SK-MEL-5 (cell line): ENCODE measurements around the gene TMEM25. TPM values are rescaled to one million over a fixed set of nuclear protein-coding genes. Genes with fewer than 3 reads are reported as not detected.
"Not testable (repeated sequence)": the region's sequence is repeated elsewhere in the genome, so short reads cannot be mapped to it uniquely, and the experiment has no call there.

ENCODE experiments used
- DNase-seq: peaks from one replicate; pipeline ENCODE4 v3.0.0-alpha.2; 2016; ENCODE audit warnings: low read depth, low spot score
- in situ Hi-C: cut with HindIII; loops from 2 replicates; pipeline ENCODE4 v1.10.0; 2016; ENCODE audit warnings: low sequenced_read_pairs, high pct_unique_total_duplicates, low pct_unique_long_range_greater_than_20kb
- total RNA-seq: library from RNA; depleted of rRNA; stranded (reverse); fragments of >200 nt; shearing (Covaris generic); gene quantifications from 2 replicates; pipeline ENCODE4 v1.2.3, GENCODE V29; 2014; rRNA removed

TMEM25 gene
- total RNA-seq, 1 experiment from 2014 or later: not detected

DNA sequence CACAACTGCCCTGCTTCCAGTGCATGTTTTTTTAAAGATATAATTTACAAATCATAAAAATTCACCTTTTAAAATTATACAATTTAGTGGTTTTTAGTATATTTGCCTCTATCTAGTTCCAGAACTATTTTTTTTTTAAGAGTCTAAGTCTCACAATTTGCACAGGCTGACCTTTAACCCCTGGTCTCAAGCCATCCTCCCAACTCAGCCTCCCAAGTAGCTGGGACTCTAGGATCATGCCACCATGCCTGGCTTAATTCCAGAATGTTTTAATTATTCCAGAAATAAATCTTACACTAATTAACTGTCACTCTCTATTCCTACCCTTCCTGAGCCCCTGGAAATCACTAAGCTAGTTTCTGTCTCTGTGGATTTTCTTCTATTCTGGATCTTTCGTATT is 39.8 kb downstream of the TMEM25 start:
- DNase-seq: no peak
- in situ Hi-C loops: no loop called here

DNA sequence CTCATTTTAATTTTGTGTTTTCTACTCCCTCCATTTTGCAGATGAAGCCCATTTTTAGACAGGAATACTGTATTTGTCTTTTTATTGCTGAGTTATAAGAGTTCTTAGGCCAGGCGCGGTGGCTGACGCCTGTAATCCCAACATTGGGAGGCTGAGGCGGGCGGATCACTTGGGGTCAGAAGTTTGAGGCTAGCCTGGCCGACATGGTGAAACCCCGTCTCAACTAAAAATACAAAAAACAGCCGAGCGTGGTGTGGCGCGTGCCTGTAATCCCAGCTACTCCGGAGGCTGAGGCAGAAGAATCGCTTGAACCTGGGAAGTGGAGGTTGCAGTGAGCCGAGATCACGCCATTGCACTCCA is 40.7 kb downstream of the TMEM25 start:
- in situ Hi-C loops: not testable (repeated sequence)

DNA sequence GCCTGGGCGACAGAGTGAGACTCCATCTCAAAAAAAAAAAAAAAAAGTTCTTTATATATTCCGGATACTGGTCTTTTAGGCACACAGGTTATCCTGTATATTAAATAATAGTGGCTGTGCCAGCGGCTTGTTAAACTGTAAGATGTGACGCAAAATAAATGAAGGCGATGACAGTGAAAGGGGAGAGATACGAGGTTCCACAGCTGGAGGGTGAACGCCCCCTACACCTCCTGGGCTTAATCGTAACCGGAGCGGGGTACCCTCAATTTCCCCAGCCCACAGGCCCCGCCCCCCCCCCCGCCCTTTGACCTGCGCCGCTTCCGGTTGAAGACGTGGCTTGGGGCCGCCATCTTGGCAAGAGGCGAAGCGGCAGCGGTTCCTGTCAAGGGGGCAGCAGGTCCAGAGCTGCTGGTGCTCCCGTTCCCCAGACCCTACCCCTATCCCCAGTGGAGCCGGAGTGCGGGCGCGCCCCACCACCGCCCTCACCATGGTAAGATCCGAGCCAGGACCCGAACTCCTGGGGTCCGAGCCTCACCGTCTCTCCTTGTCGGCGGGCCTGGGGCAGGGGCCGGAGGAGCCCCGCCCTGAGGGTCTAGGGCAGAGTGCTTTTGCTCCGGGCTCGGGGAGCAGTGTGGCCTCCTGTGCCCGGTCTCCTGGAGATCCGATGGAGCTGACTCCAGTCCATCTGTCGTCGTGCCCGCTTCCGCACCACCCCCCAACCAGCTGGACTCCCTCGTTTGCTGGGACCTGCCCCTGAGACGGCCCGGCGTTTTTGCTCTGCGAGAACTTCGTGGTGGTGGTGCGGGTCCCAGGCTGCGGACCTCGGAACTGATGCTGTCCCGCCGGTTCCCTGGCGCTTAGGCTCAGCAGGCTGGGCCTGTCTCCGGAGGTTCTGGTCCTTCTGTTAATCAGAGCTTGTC is 41.3 kb downstream of the TMEM25 start, which contains the start of gene ARCN1:
ARCN1 (plus strand) TSS at position 349 of the 920 bp plus-strand sequence; CDS start at position 488, 139 bp downstream.
- in situ Hi-C loops: no loop called here
- DNase-seq: peak; percentile 60

More for the DNA sequence above, 40.7 kb downstream of the TMEM25 start:
- DNase-seq: not testable (repeated sequence)

DNA sequence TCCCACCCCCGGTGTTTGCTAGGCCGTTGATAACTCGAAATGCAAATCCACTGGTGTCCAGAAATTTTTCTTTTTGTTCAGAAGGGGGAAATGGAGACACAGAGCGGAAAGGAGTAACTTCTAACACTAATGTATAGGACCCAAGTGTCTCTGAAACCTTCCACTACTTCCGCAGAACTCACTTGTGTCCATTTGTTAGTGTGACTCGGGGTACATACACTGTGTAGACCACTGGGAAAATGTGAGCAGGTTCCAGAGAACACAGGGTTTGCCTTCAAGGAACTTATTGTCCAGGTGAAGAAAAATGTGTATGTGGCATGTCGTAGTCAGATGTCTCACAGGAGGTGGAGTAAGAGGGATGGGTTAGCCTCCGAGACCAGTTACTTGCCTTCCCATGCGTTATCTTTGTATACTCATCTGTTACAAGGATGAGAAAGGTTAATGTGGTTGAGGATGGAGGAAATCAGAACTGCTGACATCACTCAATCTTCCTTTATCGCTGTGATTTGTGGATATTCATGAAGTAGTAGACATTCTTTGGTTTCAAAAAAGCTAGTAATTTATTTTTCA is 42.1 kb downstream of the TMEM25 start:
- in situ Hi-C loops: no loop called here
- peak; percentile 22 for DNase-seq

DNA sequence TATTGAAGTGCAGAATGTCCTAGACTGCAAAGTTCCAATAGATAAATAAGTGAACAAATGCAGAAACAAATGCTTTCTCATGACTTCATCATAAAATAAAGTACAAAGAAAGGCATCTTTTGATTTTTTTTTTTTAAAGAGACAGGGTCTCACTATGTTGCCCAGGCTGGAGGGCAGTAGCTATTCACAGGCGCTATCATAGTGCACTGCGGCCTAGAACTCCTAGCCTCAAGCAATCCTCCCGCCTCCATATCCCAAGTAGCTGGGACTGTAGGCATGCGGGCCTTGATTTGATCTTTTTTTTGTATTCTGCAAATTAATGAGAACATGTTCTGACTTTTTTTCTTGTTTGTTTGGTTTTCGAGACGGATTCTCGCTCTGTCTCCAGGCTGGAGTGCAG is 43.6 kb downstream of the TMEM25 start:
- in situ Hi-C loops: no loop called here
- DNase-seq: no peak

DNA sequence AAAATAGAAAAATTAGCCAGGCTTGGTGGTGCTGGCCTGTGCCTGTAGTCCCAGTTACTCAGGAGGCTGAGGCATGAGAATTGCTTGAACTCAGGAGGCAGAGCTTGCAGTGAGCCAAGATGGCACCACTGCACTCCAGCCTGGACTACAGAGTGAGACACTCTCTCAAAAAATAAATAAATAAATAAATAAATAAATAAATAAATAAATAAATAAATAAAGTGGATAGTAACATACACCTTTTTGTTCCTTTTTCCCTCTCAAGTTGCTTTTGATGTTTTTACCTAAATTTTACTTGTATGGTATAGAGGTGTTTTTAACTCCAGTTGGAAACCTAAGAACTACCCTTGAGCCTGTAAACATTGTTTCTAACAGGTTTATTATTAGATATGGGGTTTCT is 47.0 kb downstream of the TMEM25 start:
- in situ Hi-C loops, DNase-seq: not testable (repeated sequence)

DNA sequence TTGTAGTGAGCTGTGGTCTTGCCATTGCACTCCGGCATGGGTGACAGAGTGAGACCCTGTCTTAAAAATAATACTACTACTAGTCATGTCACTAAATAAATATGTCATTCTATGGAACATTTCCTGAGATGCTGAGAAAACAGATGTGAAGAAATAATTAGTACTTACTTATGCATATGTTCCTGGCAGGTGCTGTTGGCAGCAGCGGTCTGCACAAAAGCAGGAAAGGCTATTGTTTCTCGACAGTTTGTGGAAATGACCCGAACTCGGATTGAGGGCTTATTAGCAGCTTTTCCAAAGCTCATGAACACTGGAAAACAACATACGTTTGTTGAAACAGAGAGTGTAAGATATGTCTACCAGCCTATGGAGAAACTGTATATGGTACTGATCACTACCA is 50.1 kb downstream of the TMEM25 start:
- in situ Hi-C loops: no loop called here

More for the DNA sequence above, 50.1 kb downstream of the TMEM25 start:
- no peak for DNase-seq

Other genes with a start within 250 kb of the TMEM25 start
- gene CD3E, start 226.5 kb upstream of the TMEM25 start, total RNA-seq: not detected in 2 replicates
- gene CD3D, start 188.5 kb upstream of the TMEM25 start, total RNA-seq: not detected in 2 replicates
- gene CD3G, start 186.8 kb upstream of the TMEM25 start, total RNA-seq: not detected in 2 replicates
- gene UBE4A, start 171.6 kb upstream of the TMEM25 start, total RNA-seq: 45.4 and 51.1 TPM in 2 replicates
- gene ATP5MG, start 129.6 kb upstream of the TMEM25 start, total RNA-seq: 138 and 155 TPM in 2 replicates
- gene KMT2A, start 94.7 kb upstream of the TMEM25 start, total RNA-seq: 10.6 and 11.0 TPM in 2 replicates
- not detected in 2 replicates for gene TTC36, start 3.7 kb upstream of the TMEM25 start, total RNA-seq
- gene IFT46, start 34.7 kb downstream of the TMEM25 start, total RNA-seq: 7.0 and 7.3 TPM in 2 replicates
- 93.3 and 98.3 TPM in 2 replicates for gene ARCN1, start 41.2 kb downstream of the TMEM25 start, total RNA-seq
- 20.8 and 22.1 TPM in 2 replicates for gene PHLDB1, start 76.4 kb downstream of the TMEM25 start, total RNA-seq
- 0.03 and 0.13 TPM in 2 replicates for gene TREH, start 148.5 kb downstream of the TMEM25 start, total RNA-seq